Activated CD4-positive, alpha-beta T cell treated with anti-CD3 and anti-CD28 coated beads, Interleukin-2, amount 50 U/mL, for 4 hours (primary cell): Measurements from ENCODE around the gene TERT.
"Not testable (repeated sequence)": the region's sequence is repeated elsewhere in the genome, so short reads cannot be mapped to it uniquely, and the experiment has no call there.

Experiments
- DNase-seq, 2 experiments: peaks; one replicate each; pipeline ENCODE4 v3.0.0-alpha.2; 2020

Gene TERT

DNA sequence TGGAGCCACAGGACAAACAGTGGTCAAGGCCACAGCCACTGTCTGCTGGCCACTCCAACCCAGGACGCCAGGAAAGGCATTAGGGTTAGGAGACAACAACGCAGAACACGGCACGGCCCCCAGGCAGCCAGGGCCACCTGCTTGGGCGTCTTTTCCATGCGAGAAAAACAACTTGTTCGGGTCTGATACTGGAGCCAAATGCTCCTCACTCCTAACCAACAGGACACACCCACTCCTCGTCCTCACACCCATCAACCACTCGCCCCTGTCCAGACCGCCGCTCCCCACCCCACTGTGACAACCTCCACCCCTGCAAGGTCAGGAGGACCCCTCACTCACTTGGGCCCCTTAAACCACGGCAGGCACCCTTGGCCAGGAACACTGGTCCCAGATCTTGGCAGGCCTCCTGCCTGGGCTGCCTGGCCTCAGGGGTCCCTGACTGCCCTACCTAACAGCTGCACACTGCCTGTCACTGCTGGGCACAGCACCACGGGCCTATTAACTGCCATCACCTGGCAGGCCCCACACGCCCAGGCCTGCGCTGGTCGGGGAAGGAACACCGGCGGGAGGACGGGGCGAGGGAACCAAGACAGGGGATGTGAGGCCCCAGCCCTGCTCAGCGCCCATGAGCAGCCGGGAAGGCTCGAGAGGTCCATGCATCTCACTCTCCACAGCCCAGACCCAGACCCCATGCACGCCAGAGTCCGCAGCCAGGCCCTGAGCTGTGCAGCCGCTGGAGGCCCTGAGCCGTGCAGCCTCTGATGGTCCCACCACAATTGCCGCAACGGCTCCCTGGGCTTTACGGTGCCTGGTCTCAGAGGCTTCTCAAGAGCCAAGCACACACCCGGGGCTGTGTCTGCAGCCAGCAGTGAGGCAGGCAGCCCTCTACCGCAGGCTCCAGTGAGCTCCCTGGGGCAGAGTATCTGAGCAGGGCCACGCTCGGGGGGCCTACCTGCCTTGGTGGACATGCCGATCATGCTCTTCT is 36.3 kb upstream of the TERT start:
- no peak for DNase-seq

- no peak for DNase-seq
Observed at GRCh38 chr5:1330146-1330846, 35.4 kb upstream of the TERT start.

DNA sequence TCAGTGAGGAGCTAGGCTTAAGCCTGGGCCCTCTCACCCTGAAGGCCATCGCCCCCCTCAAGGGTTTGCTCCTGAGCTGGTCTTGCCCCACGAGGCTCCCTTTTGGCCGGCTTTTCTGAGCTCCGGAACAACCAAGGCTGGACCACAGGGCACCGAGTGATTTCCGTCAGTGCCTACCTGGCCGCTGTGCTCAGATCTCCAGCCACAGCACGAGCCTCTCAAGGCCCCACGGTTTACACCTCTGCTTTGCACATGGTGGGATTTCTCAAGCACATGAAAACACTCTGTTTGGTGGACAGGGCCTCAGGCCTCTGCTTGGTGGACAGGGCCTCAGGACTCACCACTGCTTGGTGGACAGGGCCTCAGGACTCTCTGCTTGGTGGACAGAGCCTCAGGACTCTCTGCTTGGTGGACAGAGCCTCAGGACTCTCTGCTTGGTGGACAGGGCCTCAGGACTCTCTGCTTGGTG is 34.3 kb upstream of the TERT start:
- no peak for DNase-seq

DNA sequence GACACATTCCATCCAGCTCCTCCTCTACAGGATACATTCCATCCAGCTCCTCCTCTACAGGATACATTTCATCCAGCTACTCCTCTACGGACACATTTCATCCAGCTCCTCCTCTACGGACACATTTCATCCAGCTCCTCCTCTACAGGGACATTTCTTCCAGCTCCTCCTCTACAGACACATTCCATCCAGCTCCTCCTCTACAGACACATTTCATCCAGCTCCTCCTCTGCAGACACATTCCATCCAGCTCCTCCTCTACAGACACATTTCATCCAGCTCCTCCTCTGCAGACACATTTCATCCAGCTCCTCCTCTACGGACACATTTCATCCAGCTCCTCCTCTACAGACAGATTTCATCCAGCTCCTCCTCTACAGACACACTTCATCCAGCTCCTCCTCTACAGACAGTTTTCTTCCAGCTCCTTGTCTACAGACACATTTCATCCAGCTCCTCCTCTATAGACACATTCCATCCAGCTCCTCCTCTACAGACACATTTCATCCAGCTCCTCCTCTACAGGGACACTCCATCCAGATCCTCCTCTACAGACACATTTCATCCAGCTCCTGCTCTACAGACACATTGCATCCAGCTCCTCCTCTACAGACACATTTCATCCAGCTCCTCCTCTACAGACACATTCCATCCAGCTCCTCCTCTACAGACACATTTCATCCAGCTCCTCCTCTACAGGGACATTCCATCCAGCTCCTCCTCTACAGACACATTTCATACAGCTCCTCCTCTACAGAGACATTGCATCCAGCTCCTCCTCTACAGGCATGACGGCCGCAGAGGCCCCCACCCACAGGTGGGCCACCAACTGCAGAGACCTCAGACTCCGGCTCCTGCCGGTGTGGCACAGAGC is 33.6 kb upstream of the TERT start:
- not testable (repeated sequence) for DNase-seq

- not testable (repeated sequence) for DNase-seq
Observed at GRCh38 chr5:1326901-1327756, 32.3 kb upstream of the TERT start.

DNA sequence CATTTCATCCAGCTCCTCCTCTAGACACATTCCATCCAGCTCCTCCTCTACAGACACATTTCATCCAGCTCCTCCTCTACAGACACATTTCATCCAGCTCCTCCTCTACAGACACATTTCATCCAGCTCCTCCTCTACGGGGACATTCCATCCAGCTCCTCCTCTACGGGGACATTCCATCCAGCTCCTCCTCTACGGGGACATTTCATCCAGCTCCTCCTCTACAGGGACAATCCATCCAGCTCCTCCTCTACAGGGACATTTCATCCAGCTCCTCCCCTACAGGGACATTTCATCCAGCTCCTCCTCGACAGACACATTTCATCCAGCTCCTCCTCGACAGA is 31.6 kb upstream of the TERT start:
- DNase-seq: not testable (repeated sequence)

DNA sequence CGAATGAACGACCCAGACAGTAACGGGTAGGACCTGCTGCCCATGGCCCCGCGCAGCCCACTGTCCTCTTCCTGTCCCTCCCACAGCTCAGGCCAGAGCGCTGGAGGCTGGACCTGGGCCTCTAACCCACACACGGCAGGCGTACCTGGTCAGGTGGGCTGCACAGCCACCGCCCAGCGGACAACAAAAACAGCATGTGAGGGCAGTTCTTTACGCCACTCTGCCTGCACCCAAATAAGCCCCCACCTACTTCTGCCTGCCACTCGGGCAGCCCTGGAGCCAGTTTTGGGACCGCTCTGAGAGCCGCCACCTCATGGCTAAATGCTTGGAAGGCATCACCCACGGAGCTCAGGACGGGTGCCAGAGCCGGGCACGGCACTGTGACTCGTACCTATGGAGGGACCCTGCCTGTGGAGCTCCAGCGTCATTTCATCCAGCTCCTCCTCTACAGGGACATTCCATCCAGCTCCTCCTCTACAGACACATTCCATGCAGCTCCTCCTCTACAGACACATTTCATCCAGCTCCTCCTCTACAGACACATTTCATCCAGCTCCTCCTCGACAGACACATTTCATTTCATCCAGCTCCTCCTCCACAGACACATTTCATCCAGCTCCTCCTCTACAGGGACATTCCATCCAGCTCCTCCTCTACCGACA is 31.1 kb upstream of the TERT start:
- no peak for DNase-seq

DNA sequence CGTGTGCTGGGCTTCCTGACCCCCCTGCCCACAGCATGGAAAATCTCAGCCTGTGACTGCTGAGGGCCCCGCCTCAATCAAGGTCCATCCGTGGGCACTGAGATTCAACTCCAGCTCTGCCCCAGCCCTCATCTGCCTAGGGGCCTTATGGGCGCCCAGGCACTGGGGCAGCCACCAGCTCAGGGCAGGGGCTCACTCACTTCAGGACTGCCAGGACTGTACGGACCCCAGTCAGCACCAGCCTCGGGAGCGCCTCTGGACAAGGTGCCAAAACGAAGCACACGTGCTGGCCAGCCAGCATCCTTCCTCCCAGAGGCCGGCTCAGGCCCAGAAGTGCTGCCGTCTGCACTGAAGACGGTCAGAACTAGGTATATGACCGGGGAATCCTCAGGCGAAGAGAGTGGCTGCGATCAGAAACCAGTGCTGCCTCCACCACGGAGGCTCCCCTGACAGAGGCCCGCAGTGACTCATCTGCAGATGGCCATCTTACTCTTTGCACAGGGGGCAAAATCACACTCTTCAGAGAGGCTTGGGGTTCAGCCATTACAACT is 30.4 kb upstream of the TERT start:
- no peak for DNase-seq

GRCh38 chr5:1324719-1325190 is 29.9 kb upstream of the TERT start:
- DNase-seq: no peak

DNA sequence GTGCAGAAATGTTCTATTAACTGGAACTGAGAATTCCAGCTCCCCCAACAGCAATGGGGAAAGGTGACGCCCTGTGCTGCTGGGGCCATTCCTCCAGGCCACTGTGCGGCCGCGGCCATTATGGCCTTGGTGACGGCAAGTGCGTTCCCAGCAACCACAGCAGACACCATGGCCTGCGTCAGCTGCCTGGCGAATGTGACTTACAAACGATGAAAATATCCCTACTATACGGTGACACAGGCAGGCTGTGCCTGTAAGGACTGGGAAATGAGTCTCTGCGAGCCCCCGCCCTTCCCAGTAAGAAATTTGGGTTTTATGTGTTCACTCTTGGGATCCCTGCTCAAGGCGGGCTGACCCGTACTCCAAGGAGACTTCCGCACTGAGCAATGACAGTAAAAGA is 29.4 kb upstream of the TERT start:
- no peak for DNase-seq

- no peak for DNase-seq
Observed at GRCh38 chr5:1323803-1324173, 28.9 kb upstream of the TERT start.

DNA sequence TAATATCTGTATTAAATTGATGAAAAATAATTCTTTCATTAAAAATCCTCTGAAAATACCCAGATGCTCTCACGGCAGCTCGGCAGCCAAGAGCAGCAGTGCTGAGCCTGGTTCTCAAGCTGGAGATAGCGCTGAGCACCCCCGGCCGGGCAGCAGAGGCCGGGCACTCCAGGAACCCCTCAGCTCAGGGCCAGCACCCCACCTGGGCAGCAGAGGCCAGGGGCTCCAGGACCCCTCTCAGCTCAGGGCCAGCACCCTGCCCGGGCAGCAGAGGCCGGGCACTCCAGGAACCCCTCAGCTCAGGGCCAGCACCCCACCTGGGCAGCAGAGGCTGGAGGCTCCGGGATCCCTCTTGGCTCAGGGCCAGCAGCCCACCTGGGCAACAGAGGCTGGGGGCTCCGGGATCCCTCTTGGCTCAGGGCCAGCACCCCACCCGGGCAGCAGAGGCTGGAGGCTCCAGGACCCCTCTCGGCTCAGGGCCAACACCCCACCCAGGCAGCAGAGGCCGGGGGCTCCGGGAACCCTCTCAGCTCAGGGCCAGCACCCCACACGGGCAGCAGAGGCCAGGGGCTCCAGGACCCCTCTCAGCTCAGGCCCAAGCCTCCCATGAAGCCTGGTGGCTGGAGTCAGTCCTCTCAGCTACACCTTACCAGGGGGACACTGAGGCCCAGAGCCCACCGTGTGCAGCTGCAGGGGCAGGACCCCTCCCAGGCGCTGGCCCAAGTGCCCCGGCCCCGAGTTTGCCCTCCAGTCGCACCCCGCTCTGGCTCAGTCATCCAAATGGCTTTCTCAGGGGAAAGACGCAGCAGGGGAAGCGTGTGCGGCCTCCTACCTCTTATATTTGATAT is 28.3 kb upstream of the TERT start:
- DNase-seq: no peak

- DNase-seq: no peak
Observed at GRCh38 chr5:1322036-1322900, 27.4 kb upstream of the TERT start.

- no peak for DNase-seq
Observed at GRCh38 chr5:1321576-1321975, 26.7 kb upstream of the TERT start.

DNA sequence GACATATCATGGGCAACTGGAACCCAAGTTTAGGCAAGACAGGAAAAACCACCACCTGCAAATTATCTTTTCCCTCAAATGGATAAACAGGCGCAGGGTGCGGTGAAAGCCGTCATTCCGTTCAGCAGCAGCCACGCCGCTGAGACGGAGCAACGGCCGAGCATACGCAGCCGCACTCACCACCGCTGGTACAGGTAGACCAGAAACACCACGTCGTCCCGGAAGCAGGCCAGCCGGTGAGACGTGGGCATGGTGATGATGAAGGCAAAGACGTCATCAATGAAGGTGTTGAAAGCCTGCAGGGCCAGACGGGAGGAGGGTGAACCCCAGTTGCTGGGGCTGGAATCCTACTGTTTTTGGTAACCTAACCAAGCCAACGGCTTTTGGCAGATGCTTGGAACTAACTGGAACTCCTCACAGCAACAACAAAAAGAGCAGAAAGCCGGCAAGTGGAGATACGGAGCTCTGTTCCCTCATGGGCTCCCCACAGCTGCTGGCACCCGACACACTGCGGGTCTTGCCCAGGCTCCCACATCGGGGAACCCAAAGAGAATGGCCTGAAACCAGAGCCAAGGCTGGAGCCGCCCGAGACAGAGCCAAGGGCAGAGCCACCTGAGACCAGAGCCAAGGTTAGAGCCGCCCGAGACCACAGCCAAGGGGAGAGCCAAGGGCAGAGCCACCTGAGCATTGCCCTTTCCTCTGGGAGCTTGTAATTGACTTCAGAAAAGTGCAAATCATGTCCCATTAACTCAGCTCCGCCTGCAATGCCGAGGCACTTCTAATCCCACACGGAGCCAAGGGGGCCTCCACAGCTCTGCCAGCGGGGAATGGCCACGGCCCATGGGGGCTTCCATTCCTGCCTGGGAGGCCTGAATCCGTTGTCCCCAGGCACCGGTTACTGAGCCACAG is 25.8 kb upstream of the TERT start:
- DNase-seq: no peak

- no peak for DNase-seq
Observed at GRCh38 chr5:1319436-1320256, 24.8 kb upstream of the TERT start.

DNA sequence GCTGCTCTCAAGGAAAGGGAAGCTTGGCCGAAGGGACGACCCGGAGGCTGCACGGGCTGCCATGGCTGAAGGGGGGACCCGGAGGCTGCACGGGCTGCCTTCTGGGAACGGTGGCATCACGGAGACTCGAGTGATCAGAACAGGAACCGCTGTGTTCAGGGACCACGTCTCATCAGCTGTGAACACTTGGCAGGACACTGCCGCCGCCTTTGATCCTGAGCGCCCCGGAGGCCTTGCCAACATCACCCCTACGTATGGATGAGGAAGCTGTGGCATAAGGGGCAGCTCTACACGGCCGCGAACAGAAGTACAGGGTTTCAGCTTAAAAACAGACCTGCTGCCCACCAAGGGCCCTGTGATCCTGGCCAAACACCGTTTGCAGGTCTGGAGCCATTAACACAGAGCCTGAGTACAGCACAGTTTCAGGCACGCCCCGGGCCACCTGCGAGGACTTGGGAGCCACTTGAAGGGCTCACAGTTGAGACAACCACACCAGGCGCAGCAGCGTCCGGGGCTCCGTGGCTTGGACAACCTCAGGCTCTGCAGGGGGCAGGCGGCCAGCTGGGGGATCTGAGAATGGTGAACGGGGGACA is 23.9 kb upstream of the TERT start:
- DNase-seq: no peak
